ENCODE measurements around the gene ASGR2. TPM values are rescaled to one million over a fixed set of nuclear protein-coding genes. Genes with fewer than 3 reads are reported as not detected.
"Not testable (repeated sequence)": the region's sequence is repeated elsewhere in the genome, so short reads cannot be mapped to it uniquely, and the experiment has no call there.

The ASGR2 gene
- total RNA-seq, 2 experiments from 2014 or later, result not detected

DNA sequence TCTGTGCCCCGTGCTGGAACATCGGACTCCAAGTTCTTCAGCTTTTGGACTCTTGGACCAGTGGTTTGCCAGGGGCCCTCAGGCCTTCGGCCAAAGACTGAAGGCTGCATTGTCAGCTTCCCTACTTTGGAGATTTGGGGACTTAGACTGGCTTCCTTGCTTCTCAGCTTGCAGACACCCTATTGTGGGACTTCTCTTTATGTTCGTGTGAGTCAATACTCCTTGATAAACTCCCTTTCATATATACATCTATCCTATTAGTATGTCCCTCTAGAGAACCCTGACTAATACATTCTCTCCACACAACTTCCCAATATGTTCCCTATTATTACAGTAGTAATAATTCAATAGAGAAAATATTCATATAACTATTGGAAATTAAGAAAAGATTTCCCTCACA is 9.2 kb upstream of the ASGR2 start:
- Mint-ChIP-seq H3K4me3 (no peak overlapping the region), H3K27me3 (ENCODE audit: low read depth) (peaks cover 15% of the 10 kb centered on the region), H3K27ac (no peak overlapping the region), H3K36me3 (ENCODE audit: low read depth) (no peaks in the 10 kb centered on the region), H3K9me3 (ENCODE audit: insufficient read depth) (no peaks in the 10 kb centered on the region), H3K4me1 (ENCODE audit: low read depth) (no peaks in the 10 kb centered on the region)
- POLR2A ChIA-PET, result no interaction called here
- ATAC-seq, result no peak
- CTCF ChIA-PET, result interaction anchor here (1.8 kb wide), 1 partner anchor 72 kb away, joined by 5 read pairs; no protein-coding TSS in a partner anchor
- DNase-seq, result no peak

GRCh38 chr17:7122381-7122780 is 7.8 kb upstream of the ASGR2 start:
- Mint-ChIP-seq H3K36me3 (ENCODE audit: low read depth) (no peaks in the 10 kb centered on the region), H3K27ac (no peak overlapping the region), H3K4me1 (ENCODE audit: low read depth) (no peaks in the 10 kb centered on the region), H3K27me3 (ENCODE audit: low read depth) (peaks cover 15% of the 10 kb centered on the region), H3K9me3 (ENCODE audit: insufficient read depth) (no peaks in the 10 kb centered on the region), H3K4me3 (no peak overlapping the region)
- ATAC-seq (no peak), DNase-seq (no peak)
- ChIA-PET POLR2A (interaction anchor here (1.4 kb wide), 1 partner anchor 11 kb away, joined by 3 read pairs; no protein-coding TSS in a partner anchor), CTCF (interaction anchor here (1.6 to 1.8 kb wide), 2 partner anchors 11 to 70 kb away, joined by 5 read pairs; no protein-coding TSS in a partner anchor)

GRCh38 chr17:7120635-7121034 is 6.0 kb upstream of the ASGR2 start:
- ATAC-seq; H3K9me3 Mint-ChIP-seq (ENCODE audit: insufficient read depth); POLR2A ChIA-PET; H3K4me1 Mint-ChIP-seq (ENCODE audit: low read depth); H3K4me3 Mint-ChIP-seq; H3K27ac Mint-ChIP-seq; H3K36me3 Mint-ChIP-seq (ENCODE audit: low read depth); CTCF ChIA-PET; DNase-seq: not testable (repeated sequence)
- H3K27me3 Mint-ChIP-seq (ENCODE audit: low read depth), result peaks cover 19% of the 10 kb centered on the region

DNA sequence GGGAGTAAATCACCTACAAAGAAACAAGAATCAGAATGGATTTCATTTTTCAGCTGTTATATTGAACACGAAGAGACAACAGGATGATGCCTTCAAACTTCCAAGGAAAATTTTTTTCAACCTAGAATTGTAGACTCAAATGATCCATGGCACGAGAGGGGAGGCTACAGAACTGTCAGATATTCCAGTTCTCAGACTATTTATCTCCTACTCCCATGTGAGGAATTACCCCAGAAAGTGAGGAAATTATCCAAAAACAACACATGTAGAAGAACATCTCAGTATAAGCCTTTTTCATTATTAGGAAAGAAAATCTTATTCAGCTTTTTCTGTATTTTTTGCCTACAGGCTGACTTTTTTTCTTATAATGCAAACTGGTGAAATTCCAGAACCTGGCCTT is 5.5 kb upstream of the ASGR2 start:
- ATAC-seq (no peak), DNase-seq (no peak)
- Mint-ChIP-seq H3K27ac (no peak overlapping the region), H3K27me3 (ENCODE audit: low read depth) (peaks cover 19% of the 10 kb centered on the region), H3K4me3 (no peak overlapping the region), H3K9me3 (ENCODE audit: insufficient read depth) (no peaks in the 10 kb centered on the region), H3K4me1 (ENCODE audit: low read depth) (no peaks in the 10 kb centered on the region), H3K36me3 (ENCODE audit: low read depth) (no peaks in the 10 kb centered on the region)
- POLR2A ChIA-PET, result no interaction called here
- CTCF ChIA-PET, result no interaction called here

DNA sequence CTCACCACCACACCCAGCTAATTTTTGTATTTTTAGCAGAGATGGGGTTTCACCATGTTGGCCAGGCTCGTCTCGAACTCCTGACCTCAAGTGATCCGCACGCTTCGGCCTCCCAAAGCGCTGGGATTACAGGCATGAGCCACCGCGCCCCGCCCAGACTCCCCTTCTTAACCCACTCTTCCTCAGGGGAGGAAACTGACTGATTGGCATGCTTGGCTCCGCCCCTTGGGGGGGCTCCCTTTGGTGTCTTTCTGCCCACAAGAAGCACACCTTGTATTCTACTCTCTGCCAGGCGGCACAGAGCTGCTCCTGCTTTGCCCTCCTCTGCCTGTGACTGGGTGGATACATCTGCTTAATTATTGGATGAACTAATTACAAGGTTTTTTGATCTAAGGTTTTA is 4.7 kb upstream of the ASGR2 start:
- H3K27ac Mint-ChIP-seq, result no peak overlapping the region
- peaks cover 19% of the 10 kb centered on the region for H3K27me3 Mint-ChIP-seq (ENCODE audit: low read depth)
- DNase-seq, result no peak
- no peaks in the 10 kb centered on the region for H3K36me3 Mint-ChIP-seq (ENCODE audit: low read depth)
- no peaks in the 10 kb centered on the region for H3K9me3 Mint-ChIP-seq (ENCODE audit: insufficient read depth)
- POLR2A ChIA-PET, result no interaction called here
- no peak overlapping the region for H3K4me3 Mint-ChIP-seq
- CTCF ChIA-PET, result no interaction called here
- H3K4me1 Mint-ChIP-seq (ENCODE audit: low read depth), result peaks cover 2% of the 10 kb centered on the region
- ATAC-seq, result no peak

GRCh38 chr17:7114875-7115614 is 423 bp upstream of the ASGR2 start:
- H3K36me3 Mint-ChIP-seq (ENCODE audit: low read depth), result no peaks in the 10 kb centered on the region
- no peak overlapping the region for H3K4me3 Mint-ChIP-seq
- H3K4me1 Mint-ChIP-seq (ENCODE audit: low read depth), result peaks cover 2% of the 10 kb centered on the region
- ChIA-PET CTCF (no interaction called here), POLR2A (no interaction called here)
- no peaks in the 10 kb centered on the region for H3K9me3 Mint-ChIP-seq (ENCODE audit: insufficient read depth)
- no peak for DNase-seq
- ATAC-seq, result no peak
- no peak overlapping the region for H3K27ac Mint-ChIP-seq
- H3K27me3 Mint-ChIP-seq (ENCODE audit: low read depth), result peaks cover 9% of the 10 kb centered on the region

DNA sequence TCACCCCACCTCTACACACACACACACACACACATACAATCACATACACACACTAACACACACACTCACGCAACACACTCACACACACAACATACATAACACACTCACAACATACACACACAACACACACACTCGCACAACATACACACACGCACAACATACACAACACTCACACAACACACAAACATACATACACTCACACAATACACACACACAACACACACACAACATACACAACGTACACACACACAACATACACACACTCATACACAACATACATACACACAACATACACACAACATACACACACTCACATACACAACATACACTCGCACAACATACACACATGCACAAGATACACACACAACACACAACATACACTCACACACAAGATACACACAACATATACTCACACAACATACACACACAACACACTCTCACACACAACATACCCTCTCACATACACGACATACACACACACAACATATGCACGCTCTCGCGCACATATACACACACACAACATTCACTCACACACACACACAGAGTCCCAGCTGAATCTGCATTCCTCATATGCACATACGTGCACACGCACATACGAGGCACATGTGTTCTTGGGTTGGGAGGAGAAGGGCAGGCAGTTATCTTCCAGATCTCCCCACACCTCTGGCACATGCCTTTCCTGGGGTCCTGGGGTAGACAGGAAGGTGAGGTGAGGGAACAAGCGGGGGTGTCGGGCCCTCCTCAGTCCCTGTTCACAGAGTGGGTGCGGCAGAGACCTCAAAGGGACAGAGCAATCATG is 1.1 kb downstream of the ASGR2 start:
- Mint-ChIP-seq H3K27me3 (ENCODE audit: low read depth) (peaks cover 3% of the 10 kb centered on the region), H3K9me3 (ENCODE audit: insufficient read depth) (no peaks in the 10 kb centered on the region), H3K36me3 (ENCODE audit: low read depth) (no peaks in the 10 kb centered on the region), H3K4me3 (no peak overlapping the region), H3K27ac (no peak overlapping the region), H3K4me1 (ENCODE audit: low read depth) (peaks cover 10% of the 10 kb centered on the region)
- DNase-seq (no peak), ATAC-seq (no peak)
- ChIA-PET CTCF (no interaction called here), POLR2A (no interaction called here)

GRCh38 chr17:7112510-7113108 is 2.0 kb downstream of the ASGR2 start:
- H3K27me3 Mint-ChIP-seq (ENCODE audit: low read depth), result peaks cover 3% of the 10 kb centered on the region
- ATAC-seq, result no peak
- DNase-seq, result no peak
- no peaks in the 10 kb centered on the region for H3K36me3 Mint-ChIP-seq (ENCODE audit: low read depth)
- POLR2A ChIA-PET, result no interaction called here
- H3K4me3 Mint-ChIP-seq, result no peak overlapping the region
- H3K27ac Mint-ChIP-seq, result no peak overlapping the region
- CTCF ChIA-PET, result no interaction called here
- peaks cover 10% of the 10 kb centered on the region for H3K4me1 Mint-ChIP-seq (ENCODE audit: low read depth)
- no peaks in the 10 kb centered on the region for H3K9me3 Mint-ChIP-seq (ENCODE audit: insufficient read depth)

GRCh38 chr17:7111784-7112509 is 2.7 kb downstream of the ASGR2 start:
- H3K4me1 Mint-ChIP-seq (ENCODE audit: low read depth), result peaks cover 10% of the 10 kb centered on the region
- ChIA-PET POLR2A (no interaction called here), CTCF (no interaction called here)
- H3K27me3 Mint-ChIP-seq (ENCODE audit: low read depth), result no peaks in the 10 kb centered on the region
- no peaks in the 10 kb centered on the region for H3K36me3 Mint-ChIP-seq (ENCODE audit: low read depth)
- DNase-seq, result no peak
- no peak overlapping the region for H3K27ac Mint-ChIP-seq
- H3K9me3 Mint-ChIP-seq (ENCODE audit: insufficient read depth), result no peaks in the 10 kb centered on the region
- ATAC-seq, result no peak
- H3K4me3 Mint-ChIP-seq, result no peak overlapping the region

DNA sequence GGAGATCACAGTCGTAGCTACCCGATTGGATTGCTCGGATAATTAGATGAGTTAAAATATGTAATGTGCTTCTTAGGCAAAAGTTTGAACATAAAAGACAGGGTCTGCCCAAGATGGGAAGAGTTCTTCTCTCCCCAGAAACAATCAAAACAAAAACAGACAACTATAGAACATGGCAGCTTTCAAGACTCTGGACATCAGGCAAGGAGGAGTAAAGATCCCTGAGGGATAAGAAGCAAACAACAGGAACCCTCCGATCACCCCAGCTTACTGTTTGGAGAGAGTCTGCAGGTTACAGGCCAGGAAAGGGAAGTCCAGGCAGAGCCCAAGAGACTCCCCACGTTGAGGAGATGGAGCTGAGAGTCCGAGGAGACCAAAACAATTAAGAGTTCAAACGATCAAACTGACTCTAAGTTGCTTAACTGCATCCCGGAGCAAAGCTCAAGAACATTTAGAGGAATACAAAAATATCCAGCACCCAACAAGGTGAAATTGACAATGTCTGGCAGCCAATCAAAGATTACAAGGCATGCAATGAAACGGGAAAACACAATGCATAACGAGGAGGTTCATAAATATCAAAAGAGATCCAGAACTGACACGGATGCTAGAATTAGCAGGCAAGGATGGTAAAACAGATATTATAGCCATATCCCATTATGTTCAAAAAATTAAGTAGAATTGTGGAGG is 3.9 kb downstream of the ASGR2 start:
- H3K27ac Mint-ChIP-seq, result no peak overlapping the region
- no peak overlapping the region for H3K4me3 Mint-ChIP-seq
- CTCF ChIA-PET, result interaction anchor here (1.0 kb wide), 1 partner anchor 66 kb away, joined by 3 read pairs; no protein-coding TSS in a partner anchor
- H3K9me3 Mint-ChIP-seq (ENCODE audit: insufficient read depth), result no peaks in the 10 kb centered on the region
- H3K36me3 Mint-ChIP-seq (ENCODE audit: low read depth), result no peaks in the 10 kb centered on the region
- peaks cover 10% of the 10 kb centered on the region for H3K4me1 Mint-ChIP-seq (ENCODE audit: low read depth)
- H3K27me3 Mint-ChIP-seq (ENCODE audit: low read depth), result no peaks in the 10 kb centered on the region
- POLR2A ChIA-PET, result interaction anchor here (0.7 kb wide), 1 partner anchor 9 kb away, joined by 3 read pairs; no protein-coding TSS in a partner anchor
- ATAC-seq (no peak), DNase-seq (no peak)

Measured in activated CD8-positive, alpha-beta T cell treated with anti-CD3 and anti-CD28 coated beads, Interleukin-2, amount 10 ng/mL, durations not matched to agents 7 days and 5 days (primary cell).